ENCODE results near the gene CCDC40. TPM values are rescaled to one million over a fixed set of nuclear protein-coding genes. Genes with fewer than 3 reads are reported as not detected.

Gene CCDC40
- total and polyA plus RNA-seq, 2 donors (not counting 1 experiment from before 2014, with no cell fraction given) = 0.63 to 3.2 TPM

DNA sequence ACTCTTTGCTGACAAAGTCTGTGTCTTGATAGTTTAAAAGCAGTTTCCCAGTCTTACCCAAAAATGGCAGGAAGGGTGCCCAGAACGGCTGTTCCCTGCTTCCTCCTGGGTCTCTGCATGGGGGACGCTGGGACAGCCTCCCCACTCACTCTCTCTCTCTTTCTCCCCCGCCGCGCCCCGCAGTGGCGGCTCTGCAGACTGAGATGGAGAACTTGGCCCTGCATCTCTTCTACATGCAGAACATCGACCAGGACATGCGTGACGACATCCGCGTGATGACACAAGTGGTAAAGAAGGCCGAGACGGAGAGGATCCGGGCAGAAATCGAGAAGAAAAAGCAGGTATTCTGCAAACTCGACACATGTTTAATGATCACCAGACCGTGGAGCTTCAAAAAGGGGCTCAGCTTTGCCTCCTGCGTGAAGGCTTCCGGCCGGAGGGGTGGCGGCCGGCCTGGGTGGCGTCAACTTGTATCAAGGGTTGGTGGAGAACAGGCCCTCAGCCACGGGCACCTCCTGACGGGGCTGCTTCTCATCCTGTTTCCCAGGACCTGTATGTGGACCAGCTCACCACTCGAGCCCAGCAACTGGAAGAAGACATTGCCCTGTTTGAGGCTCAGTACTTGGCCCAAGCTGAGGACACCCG, 22.0 kb downstream of the CCDC40 start:
- POLR2A ChIA-PET = interaction anchor here (0.7 kb wide), 1 partner anchor 45 kb away, joined by 3 read pairs; no protein-coding TSS in a partner anchor
- H3K9me3 ChIP-seq (ENCODE audit: control extremely low read depth in 1 of 3, control insufficient read depth in 2 of 3, insufficient read depth in 1 of 3, low read length in 2 of 3) = no peaks in the 10 kb centered on the region
- H3K27ac ChIP-seq (ENCODE audit: low read length in 2 of 2) = no peak overlapping the region
- Mint-ChIP-seq H3K4me1 (no peaks in the 10 kb centered on the region), H3K27ac (no peak overlapping the region), H3K27me3 (peaks cover 3% of the 10 kb centered on the region), H3K4me3 (no peak overlapping the region), H3K9me3 (ENCODE audit: insufficient read depth) (no peaks in the 10 kb centered on the region)
- H2AFZ ChIP-seq (ENCODE audit: insufficient read depth, low read depth, low read length, poor library complexity, severe bottlenecking) = no peak overlapping the region
- no peak for TF ChIP-seq EZH2 (IDR thresholded peaks at IDR 0.05; ENCODE audit: borderline replicate concordance, insufficient read depth, low read depth, low read length, poor library complexity, severe bottlenecking)
- TF ChIP-seq, protein P1, sequence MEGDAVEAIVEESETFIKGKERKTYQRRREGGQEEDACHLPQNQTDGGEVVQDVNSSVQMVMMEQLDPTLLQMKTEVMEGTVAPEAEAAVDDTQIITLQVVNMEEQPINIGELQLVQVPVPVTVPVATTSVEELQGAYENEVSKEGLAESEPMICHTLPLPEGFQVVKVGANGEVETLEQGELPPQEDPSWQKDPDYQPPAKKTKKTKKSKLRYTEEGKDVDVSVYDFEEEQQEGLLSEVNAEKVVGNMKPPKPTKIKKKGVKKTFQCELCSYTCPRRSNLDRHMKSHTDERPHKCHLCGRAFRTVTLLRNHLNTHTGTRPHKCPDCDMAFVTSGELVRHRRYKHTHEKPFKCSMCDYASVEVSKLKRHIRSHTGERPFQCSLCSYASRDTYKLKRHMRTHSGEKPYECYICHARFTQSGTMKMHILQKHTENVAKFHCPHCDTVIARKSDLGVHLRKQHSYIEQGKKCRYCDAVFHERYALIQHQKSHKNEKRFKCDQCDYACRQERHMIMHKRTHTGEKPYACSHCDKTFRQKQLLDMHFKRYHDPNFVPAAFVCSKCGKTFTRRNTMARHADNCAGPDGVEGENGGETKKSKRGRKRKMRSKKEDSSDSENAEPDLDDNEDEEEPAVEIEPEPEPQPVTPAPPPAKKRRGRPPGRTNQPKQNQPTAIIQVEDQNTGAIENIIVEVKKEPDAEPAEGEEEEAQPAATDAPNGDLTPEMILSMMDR (IDR thresholded peaks at IDR 0.05) = no peak
- DNase-seq (no peak), ATAC-seq (ENCODE audit: low read depth) (no peak)
- H3K9ac ChIP-seq (ENCODE audit: low read length) = no peak overlapping the region
- no peaks in the 10 kb centered on the region for H4K20me1 ChIP-seq (ENCODE audit: control insufficient read depth, insufficient read depth, low read length, poor library complexity, severe bottlenecking)
- no peak overlapping the region for H3K4me2 ChIP-seq (replicated peaks; ENCODE audit: low read depth, low read length, poor library complexity, severe bottlenecking)
- H3K27me3 ChIP-seq (replicated peaks in 1 of 4; ENCODE audit: control extremely low read depth in 1 of 4, control insufficient read depth in 3 of 4, insufficient read depth in 4 of 4, low read length in 3 of 4) = no peaks in the 10 kb centered on the region
- H3K79me2 ChIP-seq (ENCODE audit: control insufficient read depth, insufficient read depth, low read length) = no peaks in the 10 kb centered on the region
- 95% methylated on average over 24 of the region's 28 CpGs for WGBS (ENCODE audit: insufficient coverage)
- H3K4me3 ChIP-seq (ENCODE audit: control extremely low read depth in 1 of 5, extremely low read depth in 1 of 5, insufficient read depth in 1 of 5, low read depth in 2 of 5, low read length in 4 of 5) = no peak overlapping the region
- no peaks in the 10 kb centered on the region for H3K4me1 ChIP-seq (ENCODE audit: control insufficient read depth in 2 of 2, insufficient read depth in 2 of 2, low read length in 2 of 2)
- CTCF ChIA-PET = interaction anchor here (0.7 kb wide), 1 partner anchor 748 kb away, joined by 3 read pairs; no protein-coding TSS in a partner anchor
- intact Hi-C loops (cut with micrococcal nuclease) = no loop called here
- no peaks in the 10 kb centered on the region for H3K36me3 ChIP-seq (replicated peaks in 1 of 2; ENCODE audit: control extremely low read depth in 1 of 2, control insufficient read depth in 1 of 2, extremely low read depth in 1 of 2, insufficient read depth in 2 of 2, low read length in 1 of 2)

DNA sequence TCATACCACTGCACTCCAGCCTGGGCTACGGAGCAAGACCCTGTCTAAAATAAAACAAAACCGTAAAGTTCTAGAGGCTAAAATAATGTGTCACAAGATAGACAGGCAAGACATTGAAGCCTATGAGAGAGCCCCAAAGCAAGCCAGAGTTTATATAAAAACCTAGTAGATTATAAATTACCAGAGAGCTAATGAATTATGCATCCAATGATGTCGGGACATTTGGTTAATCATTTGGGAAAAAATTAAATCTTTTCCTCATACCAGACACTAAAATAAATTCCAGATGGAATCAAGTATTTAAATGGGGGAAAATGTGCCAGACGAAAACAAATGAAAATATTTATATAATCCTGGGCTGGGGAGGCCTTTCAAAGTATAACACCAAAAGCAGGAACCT, 24.2 kb downstream of the CCDC40 start:
- Histone ChIP-seq H2AFZ (ENCODE audit: insufficient read depth, low read depth, low read length, poor library complexity, severe bottlenecking) (no peak overlapping the region), H3K79me2 (ENCODE audit: control insufficient read depth, insufficient read depth, low read length) (no peaks in the 10 kb centered on the region), H3K4me1 (ENCODE audit: control insufficient read depth in 2 of 2, insufficient read depth in 2 of 2, low read length in 2 of 2) (no peaks in the 10 kb centered on the region), H3K4me3 (ENCODE audit: control extremely low read depth in 1 of 5, extremely low read depth in 1 of 5, insufficient read depth in 1 of 5, low read depth in 2 of 5, low read length in 4 of 5) (no peak overlapping the region), H3K27me3 (replicated peaks in 1 of 4; ENCODE audit: control extremely low read depth in 1 of 4, control insufficient read depth in 3 of 4, insufficient read depth in 4 of 4, low read length in 3 of 4) (no peaks in the 10 kb centered on the region), H3K9me3 (ENCODE audit: control extremely low read depth in 1 of 3, control insufficient read depth in 2 of 3, insufficient read depth in 1 of 3, low read length in 2 of 3) (no peaks in the 10 kb centered on the region), H3K9ac (ENCODE audit: low read length) (no peak overlapping the region), H4K20me1 (ENCODE audit: control insufficient read depth, insufficient read depth, low read length, poor library complexity, severe bottlenecking) (no peaks in the 10 kb centered on the region), H3K4me2 (replicated peaks; ENCODE audit: low read depth, low read length, poor library complexity, severe bottlenecking) (no peak overlapping the region), H3K27ac (ENCODE audit: low read length in 2 of 2) (no peak overlapping the region), H3K36me3 (replicated peaks in 1 of 2; ENCODE audit: control extremely low read depth in 1 of 2, control insufficient read depth in 1 of 2, extremely low read depth in 1 of 2, insufficient read depth in 2 of 2, low read length in 1 of 2) (no peaks in the 10 kb centered on the region)
- TF ChIP-seq, protein P1 (IDR thresholded peaks at IDR 0.05) = no peak
- no peak for TF ChIP-seq EZH2 (IDR thresholded peaks at IDR 0.05; ENCODE audit: borderline replicate concordance, insufficient read depth, low read depth, low read length, poor library complexity, severe bottlenecking)
- ATAC-seq (ENCODE audit: low read depth) (no peak), DNase-seq (no peak)
- Mint-ChIP-seq H3K27me3 (peaks cover 5% of the 10 kb centered on the region), H3K27ac (no peak overlapping the region), H3K9me3 (ENCODE audit: insufficient read depth) (no peaks in the 10 kb centered on the region), H3K4me3 (no peak overlapping the region), H3K4me1 (no peaks in the 10 kb centered on the region)
- CTCF ChIA-PET = no interaction called here
- intact Hi-C loops (cut with micrococcal nuclease) = no loop called here
- no CpG with 5 or more reads among the region's 4 CpGs for WGBS (ENCODE audit: insufficient coverage)
- POLR2A ChIA-PET = no interaction called here

All from B cell (primary cell).